Spleen (tissue), 11 donors: Measurements from ENCODE around the gene BUD31. TPM values are rescaled to one million over a fixed set of nuclear protein-coding genes. Genes with fewer than 3 reads are reported as not detected.

Experiments used
- DNase-seq: peaks from one replicate; pipeline ENCODE4 v3.0.0-alpha.2; 2020
- H3K27ac ChIP-seq, 8 donors: fragments of 200-600 bp; sonication (generic) in 7 of 8; 1 replicate in 4 of 8; 2 replicates in 4 of 8; pipeline versions ENCODE4 v1.5.0 to v1.8.0; 2016 to 2021; ENCODE audit warnings: inconsistent platforms in 4 of 8, mild to moderate bottlenecking in 4 of 8, moderate library complexity in 1 of 8
- H3K27me3 ChIP-seq, 7 donors: fragments of 200-600 bp; sonication (generic) in 6 of 7; replicated peaks in 1 of 7; 1 replicate in 4 of 7; 2 replicates in 3 of 7; pipeline versions ENCODE4 v1.5.0 to v1.8.0; 2016 to 2021; ENCODE audit warnings: inconsistent platforms in 3 of 7, mild to moderate bottlenecking in 1 of 7
- H3K36me3 ChIP-seq, 6 donors: fragments of 200-600 bp; sonication (generic) in 5 of 6; 1 replicate in 4 of 6; 2 replicates in 2 of 6; pipeline versions ENCODE4 v1.5.0 to v1.8.0; 2016 to 2021; ENCODE audit warnings: inconsistent platforms in 2 of 6
- H3K4me1 ChIP-seq, 6 donors: fragments of 200-600 bp; sonication (generic) in 5 of 6; 1 replicate in 3 of 6; 2 replicates in 3 of 6; pipeline versions ENCODE4 v1.5.0 to v1.8.0; 2016 to 2021; ENCODE audit warnings: inconsistent platforms in 3 of 6
- H3K4me3 ChIP-seq, 8 donors: fragments of 200-600 bp; sonication (generic) in 7 of 8; 1 replicate in 4 of 8; 2 replicates in 4 of 8; pipeline versions ENCODE4 v1.5.0 to v1.8.0; 2016 to 2021; ENCODE audit warnings: inconsistent platforms in 4 of 8, mild to moderate bottlenecking in 4 of 8, moderate library complexity in 2 of 8
- H3K9me3 ChIP-seq, 8 donors: fragments of 200-600 bp; sonication (generic) in 7 of 8; 1 replicate in 4 of 8; 2 replicates in 4 of 8; pipeline versions ENCODE4 v1.5.0 to v1.8.0; 2016 to 2021; ENCODE audit warnings: inconsistent platforms in 4 of 8
- CTCF ChIP-seq, 11 experiments: fragments of 200-600 bp in 7 of 11; fragments of 450-650 bp in 4 of 11; sonication (generic) in 4 of 11; IDR thresholded peaks in 8 of 11; conservative IDR thresholded peaks in 3 of 11; 1 replicate in 7 of 11; 2 replicates in 4 of 11; pipeline versions ENCODE4 v1.4.0 to v1.8.0; 2016 to 2021; ENCODE audit warnings: antibody characterized with exemption in 11 of 11, inconsistent platforms in 4 of 11, mild to moderate bottlenecking in 1 of 11
- POLR2A ChIP-seq, 3 donors: fragments of 450-650 bp; IDR thresholded peaks; one replicate each; pipeline ENCODE4 v1.5.1; 2017; ENCODE audit warnings: antibody characterized with exemption in 3 of 3, mild to moderate bottlenecking in 1 of 3
- POLR2AphosphoS5 ChIP-seq, 3 donors: sonication (generic); formaldehyde crosslinking; IDR thresholded peaks; one replicate each; pipeline ENCODE4 v1.5.1; 2017; ENCODE audit warnings: antibody characterized with exemption in 3 of 3
- WGBS, 5 donors: extraction: QIAGEN DNeasy Blood & Tissue Kit in 3 of 5; methylation state at CpG; one replicate each; pipeline versions ENCODE4 v1.1.5 to v1.1.7; 2013 to 2018; 5-methylcytosine and 5-hydroxymethylcytosine counted together
- intact Hi-C: fragments of 100-400 bp; cut with DNase I; formaldehyde crosslinking; loops from one replicate; pipeline ENCODE4 v1.15.0; 2023; ENCODE audit warnings: low total_unique reads
- polyA plus RNA-seq, 3 donors: library from polyadenylated mRNA; stranded (reverse); fragments of 200-250 nt; gene quantifications; one replicate each; pipeline ENCODE4 v1.2.1, GENCODE V29; 2013
- total RNA-seq, 7 donors: library from RNA; depleted of rRNA in 3 of 7; stranded (reverse); fragments of >200 nt in 3 of 7; fragmentation: NEBNext Ultra II Directional in 4 of 7; extraction: Animal tissue kit (Norgen Biotek cat#: 25700) in 4 of 7; gene quantifications; one replicate each; pipeline versions ENCODE4 v1.1.0 to v1.2.1, GENCODE V29; 2016 to 2021
- donor health status: healthy with polysubstance abuse.
- donor health status: DM: no; HTN: no; CAD: no; lungs with moderate emphysema.
- donor health status: DM: no; HTN: no; CAD: no.
- donor health status: Bipolar disorder and iron deficiency.
- donor health status: healthy.
- donor health status: DM: no; HTN: no; CAD: no.
- donor health status: DM: yes; HTN: yes; CAD: no.

The BUD31 gene
- total and polyA plus RNA-seq, 10 donors: 48.4 to 124 (median 71.0) TPM

- DNase-seq: peak; percentile 95
- Histone ChIP-seq H3K4me3 (peak overlapping the region; percentile 31 to 73 (median 46)), H3K9me3 (no peaks in the 10 kb centered on the region), H3K27ac (peak overlapping the region; percentile 55 to 85 (median 76)), H3K4me1 (peaks cover 16 to 60% (median 27%) of the 10 kb centered on the region in 6 donors), H3K27me3 (no peaks in the 10 kb centered on the region), H3K36me3 (peaks cover 0 to 100% (median 89%) of the 10 kb centered on the region in 6 donors)
- TF ChIP-seq CTCF (IDR thresholded peaks at IDR 0.05 in 8 of 11, conservative IDR thresholded peaks at IDR 0.05 in 3 of 11) (peak in 2 of 11 experiments; percentile 14 to 26), POLR2A (IDR thresholded peaks at IDR 0.05) (peak in 1 of 3 donors; percentile 4), POLR2AphosphoS5 (IDR thresholded peaks at IDR 0.05) (peak; percentile 89 to 94 (median 91))
- intact Hi-C loops: no loop called here
- 13 to 25% (median 17%) methylated on average over 31 to 68 of the region's 68 CpGs for WGBS, 5 donors
Observed at GRCh38 chr7:99392659-99393354, 16.0 kb upstream of the BUD31 start.

- Histone ChIP-seq H3K4me3 (peak overlapping the region; percentile 31 to 73 (median 46)), H3K4me1 (peaks cover 16 to 60% (median 27%) of the 10 kb centered on the region in 6 donors), H3K36me3 (peaks cover 0 to 100% (median 89%) of the 10 kb centered on the region in 6 donors), H3K9me3 (no peaks in the 10 kb centered on the region), H3K27ac (peak overlapping the region; percentile 55 to 85 (median 76)), H3K27me3 (no peaks in the 10 kb centered on the region)
- intact Hi-C loops: no loop called here
- TF ChIP-seq POLR2AphosphoS5 (IDR thresholded peaks at IDR 0.05) (peak; percentile 22 to 80 (median 26)), POLR2A (IDR thresholded peaks at IDR 0.05) (no peak)
- DNase-seq: no peak
- WGBS, 5 donors: 51 to 66% (median 57%) methylated on average over 26 to 30 of the region's 30 CpGs
Observed at GRCh38 chr7:99393355-99394187, 15.2 kb upstream of the BUD31 start.

GRCh38 chr7:99394188-99394502, 14.6 kb upstream of the BUD31 start:
- Histone ChIP-seq H3K36me3 (peaks cover 0 to 100% (median 89%) of the 10 kb centered on the region in 6 donors), H3K4me1 (peaks cover 16 to 60% (median 27%) of the 10 kb centered on the region in 6 donors), H3K9me3 (no peaks in the 10 kb centered on the region), H3K27me3 (no peaks in the 10 kb centered on the region), H3K4me3 (no peak overlapping the region), H3K27ac (peak overlapping the region in 4 of 8 donors; percentile 73 to 85 (median 80))
- no peak for TF ChIP-seq CTCF (IDR thresholded peaks at IDR 0.05 in 8 of 11, conservative IDR thresholded peaks at IDR 0.05 in 3 of 11)
- peak in 1 of 3 donors; percentile 69 for TF ChIP-seq POLR2AphosphoS5 (IDR thresholded peaks at IDR 0.05)
- WGBS, 5 donors: 74 to 92% (median 87%) methylated on average over 4 of the region's 4 CpGs
- intact Hi-C loops: no loop called here
- no peak for DNase-seq

DNA sequence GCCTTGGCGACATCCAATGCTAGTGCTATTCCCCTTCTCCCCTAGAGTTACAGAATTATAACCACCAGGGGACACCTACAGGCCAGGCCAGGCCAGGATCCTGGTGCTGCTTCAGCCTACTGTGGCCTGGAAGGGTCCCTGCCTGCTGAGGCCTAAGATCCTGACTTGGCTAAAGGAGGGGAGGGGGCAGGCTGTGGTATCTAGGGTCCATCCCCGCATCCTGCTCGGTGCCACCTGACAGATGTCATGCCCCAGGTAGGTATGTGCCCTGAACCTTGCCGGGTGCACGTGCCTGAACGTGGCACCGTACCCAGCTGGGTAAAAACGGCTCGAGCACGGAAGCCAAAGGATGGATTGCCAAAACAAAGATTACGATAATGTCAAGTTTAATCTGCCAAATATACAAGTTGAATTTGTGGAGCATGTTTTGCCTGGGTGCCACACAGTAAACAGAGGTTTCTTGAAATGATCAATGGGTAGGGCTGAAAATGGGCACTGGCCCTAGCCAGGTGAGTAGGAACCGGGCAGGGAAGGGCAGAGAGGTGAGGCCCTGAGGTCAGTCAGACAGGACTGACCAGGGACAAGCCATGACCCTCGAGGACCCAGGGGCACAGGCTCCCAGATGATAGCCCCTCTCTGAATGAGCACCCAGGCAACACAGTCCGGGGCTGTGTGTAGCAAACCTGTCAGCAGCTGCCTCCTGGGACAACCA, 13.0 kb upstream of the BUD31 start:
- WGBS, 5 donors: 88 to 94% (median 89%) methylated on average over 14 of the region's 14 CpGs
- Histone ChIP-seq H3K4me1 (peaks cover 16 to 55% (median 27%) of the 10 kb centered on the region in 6 donors), H3K9me3 (no peaks in the 10 kb centered on the region), H3K27me3 (no peaks in the 10 kb centered on the region), H3K4me3 (no peak overlapping the region), H3K36me3 (peaks cover 0 to 100% (median 89%) of the 10 kb centered on the region in 6 donors), H3K27ac (no peak overlapping the region)
- no peak for TF ChIP-seq POLR2A (IDR thresholded peaks at IDR 0.05)
- peak; percentile 54 to 75 (median 54) for TF ChIP-seq POLR2AphosphoS5 (IDR thresholded peaks at IDR 0.05)
- TF ChIP-seq CTCF (IDR thresholded peaks at IDR 0.05 in 8 of 11, conservative IDR thresholded peaks at IDR 0.05 in 3 of 11): no peak
- DNase-seq: no peak
- intact Hi-C loops: no loop called here
